ENCODE results near the gene SERPINA4.

The SERPINA4 gene

GRCh38 chr14:94591871-94592270, 30.6 kb downstream of the SERPINA4 start:
- Histone ChIP-seq H3K4me1 (ENCODE audit: insufficient read depth, poor library complexity, severe bottlenecking) (no peaks in the 10 kb centered on the region), H3K4me3 (ENCODE audit: severe bottlenecking) (no peak overlapping the region), H3K27me3 (ENCODE audit: insufficient read depth, poor library complexity, severe bottlenecking) (no peaks in the 10 kb centered on the region), H3K36me3 (ENCODE audit: low read depth) (no peaks in the 10 kb centered on the region), H3K9me3 (ENCODE audit: severe bottlenecking) (no peaks in the 10 kb centered on the region), H3K27ac (ENCODE audit: poor library complexity, severe bottlenecking) (no peak overlapping the region)
- TF ChIP-seq CTCF (IDR thresholded peaks at IDR 0.05; ENCODE audit: poor library complexity, severe bottlenecking): no peak
- DNase-seq (ENCODE audit: low spot score) (no peak), ATAC-seq (ENCODE audit: low read depth) (no peak)

- ATAC-seq (ENCODE audit: low read depth): no peak
- H3K9me3 ChIP-seq (ENCODE audit: severe bottlenecking): no peaks in the 10 kb centered on the region
- no peak overlapping the region for H3K4me3 ChIP-seq (ENCODE audit: severe bottlenecking)
- no peaks in the 10 kb centered on the region for H3K4me1 ChIP-seq (ENCODE audit: insufficient read depth, poor library complexity, severe bottlenecking)
- H3K27ac ChIP-seq (ENCODE audit: poor library complexity, severe bottlenecking): no peak overlapping the region
- no peak for DNase-seq (ENCODE audit: low spot score)
- no peak for TF ChIP-seq CTCF (IDR thresholded peaks at IDR 0.05; ENCODE audit: poor library complexity, severe bottlenecking)
- H3K36me3 ChIP-seq (ENCODE audit: low read depth): no peaks in the 10 kb centered on the region
- H3K27me3 ChIP-seq (ENCODE audit: insufficient read depth, poor library complexity, severe bottlenecking): no peaks in the 10 kb centered on the region
These were observed 31.2 kb downstream of the SERPINA4 start for GRCh38 chr14:94592457-94592856.

- no peaks in the 10 kb centered on the region for H3K36me3 ChIP-seq (ENCODE audit: low read depth)
- no peak overlapping the region for H3K4me3 ChIP-seq (ENCODE audit: severe bottlenecking)
- no peak overlapping the region for H3K27ac ChIP-seq (ENCODE audit: poor library complexity, severe bottlenecking)
- TF ChIP-seq CTCF (IDR thresholded peaks at IDR 0.05; ENCODE audit: poor library complexity, severe bottlenecking): no peak
- peaks cover under 1% of the 10 kb centered on the region for H3K4me1 ChIP-seq (ENCODE audit: insufficient read depth, poor library complexity, severe bottlenecking)
- no peaks in the 10 kb centered on the region for H3K9me3 ChIP-seq (ENCODE audit: severe bottlenecking)
- ATAC-seq (ENCODE audit: low read depth): no peak
- no peak for DNase-seq (ENCODE audit: low spot score)
- H3K27me3 ChIP-seq (ENCODE audit: insufficient read depth, poor library complexity, severe bottlenecking): no peaks in the 10 kb centered on the region
These were observed 32.1 kb downstream of the SERPINA4 start for GRCh38 chr14:94593376-94593748.

- H3K4me3 ChIP-seq (ENCODE audit: severe bottlenecking): no peak overlapping the region
- ATAC-seq (ENCODE audit: low read depth): no peak
- no peaks in the 10 kb centered on the region for H3K9me3 ChIP-seq (ENCODE audit: severe bottlenecking)
- TF ChIP-seq CTCF (IDR thresholded peaks at IDR 0.05; ENCODE audit: poor library complexity, severe bottlenecking): no peak
- no peaks in the 10 kb centered on the region for H3K36me3 ChIP-seq (ENCODE audit: low read depth)
- H3K27ac ChIP-seq (ENCODE audit: poor library complexity, severe bottlenecking): no peak overlapping the region
- no peaks in the 10 kb centered on the region for H3K27me3 ChIP-seq (ENCODE audit: insufficient read depth, poor library complexity, severe bottlenecking)
- DNase-seq (ENCODE audit: low spot score): no peak
- peaks cover 5% of the 10 kb centered on the region for H3K4me1 ChIP-seq (ENCODE audit: insufficient read depth, poor library complexity, severe bottlenecking)
These were observed 32.6 kb downstream of the SERPINA4 start for GRCh38 chr14:94593749-94594431.

GRCh38 chr14:94594441-94594840, 33.2 kb downstream of the SERPINA4 start:
- H3K4me1 ChIP-seq (ENCODE audit: insufficient read depth, poor library complexity, severe bottlenecking): peaks cover 10% of the 10 kb centered on the region
- TF ChIP-seq CTCF (IDR thresholded peaks at IDR 0.05; ENCODE audit: poor library complexity, severe bottlenecking): no peak
- ATAC-seq (ENCODE audit: low read depth): no peak
- H3K27ac ChIP-seq (ENCODE audit: poor library complexity, severe bottlenecking): no peak overlapping the region
- no peaks in the 10 kb centered on the region for H3K9me3 ChIP-seq (ENCODE audit: severe bottlenecking)
- H3K4me3 ChIP-seq (ENCODE audit: severe bottlenecking): no peak overlapping the region
- H3K27me3 ChIP-seq (ENCODE audit: insufficient read depth, poor library complexity, severe bottlenecking): no peaks in the 10 kb centered on the region
- DNase-seq (ENCODE audit: low spot score): no peak
- no peaks in the 10 kb centered on the region for H3K36me3 ChIP-seq (ENCODE audit: low read depth)
